Upper lobe of left lung (tissue), 4 donors: ENCODE measurements around the gene BTBD2.

Source experiments
- CTCF ChIP-seq, 6 experiments: fragments of 450-650 bp in 4 of 6; fragments of 200-600 bp in 2 of 6; sonication (generic) in 2 of 6; IDR thresholded peaks; one replicate each; pipeline ENCODE4 v1.5.1; 2016 to 2019; ENCODE audit warnings: antibody characterized with exemption in 6 of 6
- POLR2A ChIP-seq, 4 donors: fragments of 450-650 bp; IDR thresholded peaks; one replicate each; pipeline ENCODE4 v1.5.1; 2016 to 2017; ENCODE audit warnings: antibody characterized with exemption in 4 of 4, mild to moderate bottlenecking in 2 of 4

- no peak for TF ChIP-seq CTCF (IDR thresholded peaks at IDR 0.05)
- TF ChIP-seq POLR2A (IDR thresholded peaks at IDR 0.05) = no peak
These were observed 6.8 kb upstream of the BTBD2 start for GRCh38 chr19:2022289-2022688.
